HEK293T (cell line): ENCODE measurements around the gene FBLN2.

Experiments used
- CTBP1 ChIP-seq: fragments of 450-650 bp; IDR thresholded peaks from 2 replicates; pipeline ENCODE4 v1.6.1; 2016; ENCODE audit warnings: borderline replicate concordance
- ELF4 ChIP-seq: fragments of 450-650 bp; IDR thresholded peaks from 2 replicates; pipeline ENCODE4 v1.6.1; 2017; ENCODE audit warnings: antibody characterized with exemption
- FOXK2 ChIP-seq: fragments of 450-650 bp; IDR thresholded peaks from 2 replicates; pipeline ENCODE4 v1.6.1; 2016; ENCODE audit warnings: mild to moderate bottlenecking
- FOXM1 ChIP-seq: fragments of 450-650 bp; IDR thresholded peaks from 2 replicates; pipeline ENCODE4 v1.6.1; 2017; ENCODE audit warnings: mild to moderate bottlenecking, borderline replicate concordance
- PKNOX1 ChIP-seq: fragments of 450-650 bp; IDR thresholded peaks from 2 replicates; pipeline ENCODE4 v1.6.1; 2016

GRCh38 chr3:13533885-13534301 lies 15.0 kb upstream of the FBLN2 start:
- TF ChIP-seq FOXM1: no peak
- TF ChIP-seq FOXK2: no peak
- no peak for TF ChIP-seq CTBP1
- no peak for TF ChIP-seq PKNOX1
- no peak for TF ChIP-seq ELF4
